ENCODE data around the gene G6PC3. TPM values are rescaled to one million over a fixed set of nuclear protein-coding genes. Genes with fewer than 3 reads are reported as not detected.
"Not testable (repeated sequence)": the region's sequence is repeated elsewhere in the genome, so short reads cannot be mapped to it uniquely, and the experiment has no call there.

G6PC3 gene
- total and polyA plus RNA-seq, 4 donors = 6.7 to 15.1 (median 8.3) TPM

DNA sequence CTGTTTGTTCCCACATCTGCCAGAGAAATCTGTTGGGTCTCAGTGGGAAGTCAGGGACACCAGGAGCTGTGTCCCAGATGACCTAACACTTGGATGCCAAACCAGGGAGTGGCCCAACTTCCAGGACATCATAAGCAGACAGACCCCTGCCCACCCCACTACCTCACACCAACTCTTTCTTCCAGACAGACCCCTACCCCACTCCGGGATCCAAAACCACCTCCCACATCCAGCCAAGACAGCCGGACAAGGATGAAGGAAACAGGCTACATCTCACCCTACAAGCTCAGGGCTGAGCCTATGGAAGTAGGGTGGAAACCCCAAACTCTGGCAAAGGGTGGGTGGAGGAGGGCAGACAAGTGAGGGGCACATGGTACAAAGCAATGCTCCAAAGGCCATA lies 49.3 kb downstream of the G6PC3 start (continued):
- TF ChIP-seq JUND (IDR thresholded peaks at IDR 0.05) (no peak), TAF1 (conservative IDR thresholded peaks at IDR 0.05) (no peak), RAD21 (IDR thresholded peaks at IDR 0.05) (no peak), FOXA1 (IDR thresholded peaks at IDR 0.05) (no peak)
- TF ChIP-seq, protein P1, sequence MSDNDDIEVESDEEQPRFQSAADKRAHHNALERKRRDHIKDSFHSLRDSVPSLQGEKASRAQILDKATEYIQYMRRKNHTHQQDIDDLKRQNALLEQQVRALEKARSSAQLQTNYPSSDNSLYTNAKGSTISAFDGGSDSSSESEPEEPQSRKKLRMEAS (IDR thresholded peaks at IDR 0.05) = no peak

DNA sequence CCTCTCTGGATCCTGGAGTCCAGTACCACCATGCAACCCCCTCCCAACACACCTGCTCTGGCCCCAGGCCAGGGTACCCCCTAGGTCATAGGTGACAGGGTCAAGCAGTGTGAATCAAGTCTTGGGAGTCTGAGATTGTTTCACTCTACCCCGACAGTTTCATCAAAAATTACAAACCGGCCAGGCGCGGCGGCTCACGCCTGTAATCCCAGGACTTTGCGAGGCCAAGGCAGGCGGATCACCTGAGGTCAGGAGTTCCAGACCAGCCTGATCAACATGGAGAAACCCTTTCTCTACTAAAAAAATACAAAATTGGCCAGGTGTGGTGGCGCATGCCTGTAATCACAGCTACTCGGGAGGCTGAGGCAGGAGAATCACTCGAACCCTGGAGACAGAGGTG lies 49.7 kb downstream of the G6PC3 start:
- H3K9ac ChIP-seq (ENCODE audit: low read depth in 1 of 2, low read length in 2 of 2); H3K36me3 ChIP-seq (ENCODE audit: control insufficient read depth in 4 of 4, insufficient read depth in 3 of 4, low read depth in 1 of 4, low read length in 3 of 4); H3K27me3 ChIP-seq (ENCODE audit: control insufficient read depth in 4 of 4, insufficient read depth in 4 of 4, low read length in 3 of 4); H3K4me3 ChIP-seq (ENCODE audit: low read depth in 1 of 3, low read length in 3 of 3); DNase-seq (ENCODE audit: low spot score); H3K9me3 ChIP-seq (ENCODE audit: control insufficient read depth in 4 of 4, low read length in 3 of 4); H3K27ac ChIP-seq (ENCODE audit: low read depth in 1 of 2, low read length in 2 of 2): not testable (repeated sequence)
- 96% methylated on average over 11 of the region's 11 CpGs for WGBS
- peaks cover 6 to 24% (median 14%) of the 10 kb centered on the region in 4 donors for H3K4me1 ChIP-seq (ENCODE audit: control insufficient read depth in 4 of 4, insufficient read depth in 4 of 4, low read length in 3 of 4)

DNA sequence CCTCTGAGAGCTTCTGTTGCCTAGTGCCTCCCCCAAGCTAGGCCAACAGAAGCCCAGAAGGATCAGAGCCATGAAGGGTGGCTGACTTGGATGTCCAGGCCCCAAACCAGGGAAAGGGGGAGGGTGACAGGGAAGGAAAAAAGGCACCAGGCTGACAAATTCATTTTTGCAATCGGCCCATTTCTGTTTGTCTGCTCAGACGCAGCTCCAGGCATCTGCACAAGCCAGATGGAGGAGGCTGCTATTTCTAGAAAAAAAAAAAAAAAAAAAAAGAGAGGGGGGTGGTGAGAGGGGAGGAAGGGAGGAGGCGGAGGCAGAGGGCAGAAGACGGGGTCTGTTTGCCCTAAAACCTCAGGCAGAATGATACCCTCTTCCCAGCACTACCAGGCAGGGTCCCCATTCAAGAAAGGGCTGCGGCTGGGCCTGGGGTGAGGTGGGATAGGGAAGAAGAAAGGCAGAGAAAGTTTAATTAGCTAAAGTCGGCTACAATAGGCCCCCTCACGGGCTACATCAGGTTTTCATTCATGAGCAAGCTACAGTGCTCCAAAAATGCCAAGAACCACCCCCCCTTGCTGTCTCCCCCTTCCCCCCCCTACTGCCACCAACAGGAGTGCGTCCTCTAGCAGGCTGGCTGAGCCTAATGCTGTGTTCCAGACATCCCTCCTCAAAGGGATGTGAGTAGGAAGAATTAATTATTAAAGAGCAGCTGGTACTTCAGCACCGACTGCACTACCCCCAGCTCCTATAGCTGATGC lies 50.5 kb downstream of the G6PC3 start:
- Histone ChIP-seq H3K9me3 (ENCODE audit: control insufficient read depth in 4 of 4, low read length in 3 of 4) (no peaks in the 10 kb centered on the region), H3K27me3 (ENCODE audit: control insufficient read depth in 4 of 4, insufficient read depth in 4 of 4, low read length in 3 of 4) (no peaks in the 10 kb centered on the region), H3K9ac (ENCODE audit: low read depth in 1 of 2, low read length in 2 of 2) (no peak overlapping the region), H3K36me3 (ENCODE audit: control insufficient read depth in 4 of 4, insufficient read depth in 3 of 4, low read depth in 1 of 4, low read length in 3 of 4) (no peaks in the 10 kb centered on the region), H3K27ac (ENCODE audit: low read depth in 1 of 2, low read length in 2 of 2) (no peak overlapping the region), H3K4me1 (ENCODE audit: control insufficient read depth in 4 of 4, insufficient read depth in 4 of 4, low read length in 3 of 4) (peaks cover 6 to 17% (median 12%) of the 10 kb centered on the region in 4 donors), H3K4me3 (ENCODE audit: low read depth in 1 of 3, low read length in 3 of 3) (no peak overlapping the region)
- no peak for DNase-seq (ENCODE audit: low spot score)
- WGBS = 77% methylated on average over 9 of the region's 9 CpGs
- TF ChIP-seq, protein P1 (IDR thresholded peaks at IDR 0.05) = no peak
- TF ChIP-seq SP1 (IDR thresholded peaks at IDR 0.05) (no peak), EGR1 (IDR thresholded peaks at IDR 0.05; ENCODE audit: low read depth in 2 of 2) (no peak), GABPA (IDR thresholded peaks at IDR 0.05 in 1 of 2, conservative IDR thresholded peaks at IDR 0.05 in 1 of 2) (no peak), NR2F2 (IDR thresholded peaks at IDR 0.05) (no peak), HNF4G (IDR thresholded peaks at IDR 0.05) (no peak), TAF1 (conservative IDR thresholded peaks at IDR 0.05) (no peak), FOXA2 (IDR thresholded peaks at IDR 0.05) (no peak), RAD21 (IDR thresholded peaks at IDR 0.05) (no peak)
- TF ChIP-seq, protein P2, sequence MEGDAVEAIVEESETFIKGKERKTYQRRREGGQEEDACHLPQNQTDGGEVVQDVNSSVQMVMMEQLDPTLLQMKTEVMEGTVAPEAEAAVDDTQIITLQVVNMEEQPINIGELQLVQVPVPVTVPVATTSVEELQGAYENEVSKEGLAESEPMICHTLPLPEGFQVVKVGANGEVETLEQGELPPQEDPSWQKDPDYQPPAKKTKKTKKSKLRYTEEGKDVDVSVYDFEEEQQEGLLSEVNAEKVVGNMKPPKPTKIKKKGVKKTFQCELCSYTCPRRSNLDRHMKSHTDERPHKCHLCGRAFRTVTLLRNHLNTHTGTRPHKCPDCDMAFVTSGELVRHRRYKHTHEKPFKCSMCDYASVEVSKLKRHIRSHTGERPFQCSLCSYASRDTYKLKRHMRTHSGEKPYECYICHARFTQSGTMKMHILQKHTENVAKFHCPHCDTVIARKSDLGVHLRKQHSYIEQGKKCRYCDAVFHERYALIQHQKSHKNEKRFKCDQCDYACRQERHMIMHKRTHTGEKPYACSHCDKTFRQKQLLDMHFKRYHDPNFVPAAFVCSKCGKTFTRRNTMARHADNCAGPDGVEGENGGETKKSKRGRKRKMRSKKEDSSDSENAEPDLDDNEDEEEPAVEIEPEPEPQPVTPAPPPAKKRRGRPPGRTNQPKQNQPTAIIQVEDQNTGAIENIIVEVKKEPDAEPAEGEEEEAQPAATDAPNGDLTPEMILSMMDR (IDR thresholded peaks at IDR 0.05; ENCODE audit: low read depth, low read length, missing input control) = no peak

DNA sequence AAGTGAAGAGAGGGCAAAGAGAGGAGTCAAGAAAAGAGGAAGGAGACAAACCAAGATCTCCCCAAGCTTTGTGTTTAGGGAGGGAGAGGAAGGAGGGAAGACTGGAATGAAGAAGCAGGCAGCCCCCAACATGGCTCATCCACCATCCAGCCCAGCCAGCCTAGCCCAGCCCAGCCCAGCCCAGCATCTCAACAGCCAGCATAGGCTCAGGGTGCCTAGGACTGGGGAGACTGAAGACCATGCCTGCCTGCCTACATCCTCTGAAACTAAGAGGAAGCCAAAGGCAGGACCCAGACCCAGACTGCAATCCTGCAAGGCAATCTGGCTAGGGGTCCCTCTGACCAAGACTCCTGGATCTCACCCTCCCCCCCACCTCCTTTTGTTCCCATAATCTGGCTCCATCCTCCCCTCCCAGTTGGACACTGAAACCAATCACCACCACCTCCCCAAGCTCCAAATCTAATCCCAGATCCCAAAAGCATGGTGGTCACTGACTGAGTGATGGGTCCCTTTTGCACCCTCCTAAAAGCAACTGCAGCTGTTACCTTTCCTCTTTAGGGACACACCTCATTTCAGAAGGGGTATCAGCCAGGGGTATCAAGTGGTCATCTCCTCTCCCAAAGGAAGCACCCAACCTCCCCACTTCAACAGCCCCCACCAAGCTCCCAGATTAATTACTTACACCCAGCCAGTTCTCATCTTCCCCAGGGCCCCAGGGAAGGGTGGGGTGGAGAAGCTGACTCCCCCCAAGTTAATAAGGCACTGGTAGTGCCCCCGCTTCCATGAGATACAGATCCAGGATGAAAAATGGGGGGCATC lies 51.7 kb downstream of the G6PC3 start:
- TF ChIP-seq, protein P3, sequence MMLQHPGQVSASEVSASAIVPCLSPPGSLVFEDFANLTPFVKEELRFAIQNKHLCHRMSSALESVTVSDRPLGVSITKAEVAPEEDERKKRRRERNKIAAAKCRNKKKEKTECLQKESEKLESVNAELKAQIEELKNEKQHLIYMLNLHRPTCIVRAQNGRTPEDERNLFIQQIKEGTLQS (IDR thresholded peaks at IDR 0.05) = no peak
- TF ChIP-seq NR2F2 (IDR thresholded peaks at IDR 0.05) = no peak
- TF ChIP-seq YY1 (IDR thresholded peaks at IDR 0.05) = no peak
- no peak for TF ChIP-seq TAF1 (conservative IDR thresholded peaks at IDR 0.05)
- DNase-seq (ENCODE audit: low spot score) = no peak
- no peaks in the 10 kb centered on the region for H3K36me3 ChIP-seq (ENCODE audit: control insufficient read depth in 4 of 4, insufficient read depth in 3 of 4, low read depth in 1 of 4, low read length in 3 of 4)
- H3K9ac ChIP-seq (ENCODE audit: low read depth in 1 of 2, low read length in 2 of 2) = peak overlapping the region; percentile 61 to 79
- H3K4me1 ChIP-seq (ENCODE audit: control insufficient read depth in 4 of 4, insufficient read depth in 4 of 4, low read length in 3 of 4) = peaks cover 6 to 17% (median 11%) of the 10 kb centered on the region in 4 donors
- no peaks in the 10 kb centered on the region for H3K27me3 ChIP-seq (ENCODE audit: control insufficient read depth in 4 of 4, insufficient read depth in 4 of 4, low read length in 3 of 4)
- H3K4me3 ChIP-seq (ENCODE audit: low read depth in 1 of 3, low read length in 3 of 3) = peak overlapping the region in 2 of 3 donors; percentile 80 to 93
- no peaks in the 10 kb centered on the region for H3K9me3 ChIP-seq (ENCODE audit: control insufficient read depth in 4 of 4, low read length in 3 of 4)
- WGBS = 64% methylated on average over 1 of the region's 1 CpG
- no peak overlapping the region for H3K27ac ChIP-seq (ENCODE audit: low read depth in 1 of 2, low read length in 2 of 2)

Measured in liver (tissue), 9 donors.